NCI-H2081 treated with DMSO at 0.1 percent for 48 hours (cell line): Measurements from ENCODE around the gene MYL7.
"Not testable (repeated sequence)": the region's sequence is repeated elsewhere in the genome, so short reads cannot be mapped to it uniquely, and the experiment has no call there.

Experiments used
- DNase-seq: peaks from one replicate; lab custom pipeline; 2025; lab: John Stamatoyannopoulos, UW

The MYL7 gene, protein sequence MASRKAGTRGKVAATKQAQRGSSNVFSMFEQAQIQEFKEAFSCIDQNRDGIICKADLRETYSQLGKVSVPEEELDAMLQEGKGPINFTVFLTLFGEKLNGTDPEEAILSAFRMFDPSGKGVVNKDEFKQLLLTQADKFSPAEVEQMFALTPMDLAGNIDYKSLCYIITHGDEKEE

DNA sequence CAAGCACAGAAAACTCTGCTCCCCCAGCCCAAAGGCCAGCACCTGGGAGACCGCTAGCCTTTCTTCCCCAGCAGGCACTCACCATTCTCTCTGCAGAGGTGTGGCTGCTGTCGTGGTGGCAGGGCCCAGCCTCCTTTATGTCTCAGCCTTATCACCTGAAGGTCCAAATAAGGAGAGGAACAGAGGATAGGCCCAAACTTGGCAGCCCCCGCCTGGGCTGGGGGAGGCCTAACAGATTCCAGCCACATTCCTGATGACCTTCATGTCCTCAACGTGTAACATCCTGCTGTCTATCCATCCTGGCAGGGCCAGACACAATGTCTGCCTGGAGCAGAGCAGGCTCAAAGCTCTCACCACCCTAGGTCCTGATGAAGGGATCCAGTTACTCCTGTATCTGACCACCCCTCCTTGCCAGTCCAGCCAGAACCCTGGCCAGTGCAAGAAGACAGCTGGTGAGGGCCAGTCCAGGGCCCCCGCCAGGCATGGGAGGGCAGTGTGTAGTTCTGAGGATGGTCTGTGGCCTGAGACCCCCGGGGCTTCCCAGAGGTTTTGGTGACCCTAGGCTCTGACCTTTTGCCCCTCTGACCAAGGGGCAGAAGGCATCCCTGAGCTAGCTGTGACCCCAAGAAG lies at the start of gene MYL7:
MYL7 (minus strand) TSS at position 112 of the 630 bp plus-strand sequence; CDS start at position 85, 27 bp downstream.
- no peak for DNase-seq

DNA sequence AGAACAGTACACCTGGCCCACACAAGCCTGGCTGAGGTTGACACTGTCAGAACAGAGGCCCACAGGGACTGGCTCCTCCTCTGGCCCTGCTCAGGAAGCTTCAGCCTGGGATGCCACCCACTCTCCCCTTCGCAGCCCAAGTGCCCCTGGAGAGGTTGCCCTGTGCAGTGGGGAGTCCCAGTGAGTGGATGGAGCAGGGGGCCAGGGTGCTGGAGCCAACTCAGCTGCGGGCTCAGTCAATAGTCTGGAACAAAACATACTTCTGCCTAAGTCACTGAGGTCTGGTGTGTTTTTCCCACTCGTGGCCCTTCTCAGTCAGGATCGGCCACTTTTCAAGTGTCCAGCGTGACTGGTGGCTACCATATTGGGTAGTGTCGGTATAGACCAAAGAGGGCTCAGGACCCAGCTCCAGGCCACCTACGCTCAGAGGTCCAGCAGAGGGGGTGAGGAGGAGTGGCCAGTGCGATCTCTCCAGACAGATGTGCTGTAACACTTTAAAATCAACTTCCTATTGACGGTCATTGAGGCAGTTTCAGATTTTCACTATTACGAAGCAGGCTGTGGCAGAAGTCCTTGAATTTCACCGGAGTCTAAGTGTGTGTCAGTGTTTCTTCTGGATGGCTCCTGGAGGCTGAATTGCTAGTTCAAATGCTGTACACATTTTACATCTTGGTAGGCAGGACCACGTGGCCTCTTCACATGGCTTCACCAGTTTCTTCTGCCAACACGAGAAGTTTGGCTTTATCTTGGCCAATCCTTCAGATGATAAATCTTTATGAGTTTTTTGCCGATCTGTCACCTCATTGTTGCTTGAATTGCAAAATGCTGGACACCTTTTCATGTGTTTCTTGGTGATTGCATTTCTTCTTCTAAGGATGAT lies 49.1 kb upstream of the MYL7 start:
- DNase-seq: no peak

DNA sequence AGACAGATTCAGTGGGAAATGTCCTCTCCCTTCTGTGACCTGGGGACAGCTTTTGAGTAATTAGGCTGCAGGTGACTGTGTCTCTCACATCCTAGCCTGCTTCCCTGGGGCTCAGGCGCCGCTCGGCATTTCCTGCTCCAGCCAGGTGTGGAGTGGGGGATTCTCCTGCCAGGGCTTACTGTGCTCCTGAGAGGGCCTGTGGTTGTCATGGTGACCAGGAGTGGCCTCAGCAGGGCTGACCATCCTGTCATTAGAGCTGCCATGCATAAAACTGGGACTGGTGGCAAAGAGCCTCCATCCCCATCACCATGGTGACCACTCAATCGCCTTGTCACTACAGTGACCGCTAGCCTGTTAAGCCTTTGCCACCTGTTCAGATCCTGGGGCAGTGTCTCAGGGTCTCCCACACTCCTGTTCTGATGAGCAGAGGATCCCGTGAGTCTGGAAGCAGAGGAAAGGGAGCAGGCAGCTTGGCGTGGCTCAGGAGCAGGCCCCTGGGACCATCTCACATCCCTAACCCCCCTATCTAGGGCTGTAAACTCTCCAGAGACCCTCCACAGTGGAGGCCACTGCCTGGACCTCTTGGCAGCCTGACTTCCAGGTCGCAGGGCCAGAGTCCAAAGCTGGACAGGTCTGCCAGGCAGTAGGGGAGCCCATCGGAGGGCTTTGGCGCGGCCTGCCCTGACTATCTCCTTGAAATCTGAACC lies 48.3 kb upstream of the MYL7 start, which contains the start of gene GCK:
GCK (minus strand) TSS at position 154 of the 707 bp plus-strand sequence. CDS start 486 bp downstream, outside the sequence.
- DNase-seq: peak; percentile 15

DNA sequence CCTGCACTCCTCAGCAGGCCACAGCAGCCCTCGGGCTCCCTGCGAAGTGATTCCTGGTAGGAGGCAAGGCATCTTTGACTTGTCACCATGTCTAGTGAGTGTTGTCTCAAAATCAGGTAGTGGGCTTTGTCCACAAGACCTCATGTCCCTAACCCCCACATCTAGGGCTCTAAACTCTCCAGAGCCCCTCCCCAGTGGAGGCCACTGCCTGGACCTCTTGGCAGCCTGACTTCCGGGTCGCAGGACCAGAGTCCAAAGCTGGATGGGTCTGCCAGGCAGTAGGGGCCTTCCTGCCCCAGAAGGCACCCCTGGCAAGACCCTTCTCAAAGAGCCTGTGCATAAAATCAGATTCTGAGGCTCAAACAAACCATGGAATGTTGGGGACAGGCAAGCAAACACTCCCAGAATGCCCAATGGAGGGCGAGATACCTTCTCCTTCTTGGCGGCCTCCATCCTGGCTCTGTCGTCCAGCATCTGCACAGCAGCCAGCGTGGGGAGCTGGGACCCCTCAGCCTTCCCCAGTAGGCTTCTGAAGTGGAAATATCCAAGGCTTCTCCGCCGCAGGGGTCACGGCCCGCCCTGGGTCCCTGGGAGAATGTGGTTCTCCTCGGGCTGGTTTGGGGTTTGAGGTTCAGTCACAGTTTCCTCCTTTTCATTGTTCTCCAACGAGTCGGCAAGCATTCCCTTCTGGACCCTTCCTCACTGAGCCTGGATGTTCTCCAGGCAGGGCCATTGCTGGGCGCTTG lies 47.5 kb upstream of the MYL7 start:
- no peak for DNase-seq

DNA sequence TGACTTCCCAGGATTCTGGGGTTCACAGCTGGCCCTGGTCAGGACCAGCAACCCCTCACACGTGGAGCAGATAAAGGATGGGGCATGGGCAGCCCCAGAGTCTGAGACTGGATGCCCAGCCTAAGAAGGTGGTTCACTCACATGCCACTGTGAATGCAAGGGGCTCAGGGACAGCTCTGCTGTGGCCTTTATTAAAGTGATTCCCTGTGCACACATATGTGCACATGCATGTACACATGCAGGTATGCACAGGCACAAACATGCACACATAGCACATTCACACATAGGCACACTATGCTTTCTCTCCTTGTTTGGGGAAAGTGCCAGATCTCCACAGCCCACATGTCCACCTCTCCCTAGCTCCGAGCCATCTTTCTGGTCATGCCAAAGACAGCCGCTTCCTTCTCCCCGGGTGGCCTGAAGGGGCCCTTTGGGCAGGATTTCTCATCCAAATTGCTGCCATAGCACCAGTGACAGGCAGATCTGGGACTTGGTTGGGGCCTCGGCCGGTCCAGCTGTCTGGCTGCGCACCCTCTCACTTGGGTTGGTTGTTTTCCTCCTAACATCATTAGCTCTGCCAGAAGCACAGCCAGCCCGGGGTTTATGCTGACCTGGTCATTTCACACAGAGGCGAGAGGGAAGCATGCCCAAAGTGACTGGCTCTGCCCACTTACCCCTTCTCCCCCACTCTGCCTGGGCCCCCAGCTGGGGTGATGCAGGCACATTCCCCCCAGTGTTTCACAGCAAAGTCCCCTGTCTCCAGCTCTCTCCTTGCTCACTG lies 46.7 kb upstream of the MYL7 start:
- no peak for DNase-seq

DNA sequence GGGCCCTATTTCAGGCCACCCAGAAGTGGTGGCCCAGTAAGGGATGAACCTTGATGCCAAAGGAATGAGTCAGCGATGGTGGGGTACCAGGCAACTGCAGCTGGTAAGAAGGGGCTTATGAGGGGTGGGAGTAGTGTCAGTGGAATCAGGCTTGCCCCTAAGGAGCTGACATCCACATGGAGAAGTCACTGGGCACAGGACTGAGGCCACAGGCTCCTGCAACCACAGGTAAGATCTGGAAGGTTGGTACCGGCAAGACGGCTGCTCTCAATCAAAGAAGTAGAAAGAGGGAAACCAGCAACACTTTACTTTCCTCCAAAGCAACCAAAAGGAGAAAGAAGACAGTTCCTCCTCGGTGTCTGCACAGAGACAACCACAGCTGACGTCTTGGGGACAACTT lies 45.6 kb upstream of the MYL7 start:
- no peak for DNase-seq

DNA sequence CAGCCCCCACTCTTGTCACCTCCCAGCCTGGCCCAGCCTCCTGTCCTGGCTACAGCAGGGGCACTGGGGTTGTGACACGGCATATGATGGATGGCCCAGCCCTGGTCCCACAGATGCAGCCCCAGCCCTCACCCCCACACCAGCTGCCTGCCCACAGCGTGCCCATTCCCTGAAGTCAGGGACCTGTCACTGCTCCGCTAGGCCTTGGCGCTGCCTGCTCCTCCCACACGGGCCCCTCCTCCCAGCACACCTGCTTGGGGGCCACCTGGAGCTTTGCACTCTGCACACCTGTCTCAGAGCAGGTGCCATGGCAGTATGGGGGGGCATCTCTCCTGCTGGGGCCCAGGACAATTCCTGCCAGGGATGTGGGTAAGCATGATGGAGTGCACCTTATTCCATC lies 44.6 kb upstream of the MYL7 start:
- no peak for DNase-seq

DNA sequence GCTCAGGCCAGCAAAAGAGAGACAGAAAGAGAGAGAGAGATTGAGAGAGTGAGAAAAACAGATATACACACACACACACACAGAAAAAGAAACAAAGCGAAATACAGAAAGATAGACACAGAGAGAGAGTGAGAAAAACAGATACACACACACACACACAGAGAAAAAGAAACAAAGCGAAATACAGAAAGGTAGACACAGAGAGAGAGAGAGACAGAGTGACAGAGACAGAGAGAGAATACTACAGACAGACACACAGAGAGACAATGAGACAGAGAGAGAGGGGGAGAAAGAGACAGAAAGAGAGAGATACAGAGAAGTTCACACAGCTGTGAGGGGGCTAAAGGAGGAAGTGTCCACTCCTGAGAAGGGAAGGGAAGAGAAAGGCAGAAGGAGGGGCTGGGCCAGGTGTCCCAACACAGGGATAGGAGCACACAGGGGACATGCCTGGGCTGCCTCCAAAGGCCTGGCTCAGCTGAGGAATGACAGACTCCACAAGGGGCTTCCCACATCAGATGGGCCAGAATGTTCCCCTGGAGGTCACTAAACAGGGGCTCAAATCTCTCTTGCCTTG lies 43.8 kb upstream of the MYL7 start:
- DNase-seq: no peak

DNA sequence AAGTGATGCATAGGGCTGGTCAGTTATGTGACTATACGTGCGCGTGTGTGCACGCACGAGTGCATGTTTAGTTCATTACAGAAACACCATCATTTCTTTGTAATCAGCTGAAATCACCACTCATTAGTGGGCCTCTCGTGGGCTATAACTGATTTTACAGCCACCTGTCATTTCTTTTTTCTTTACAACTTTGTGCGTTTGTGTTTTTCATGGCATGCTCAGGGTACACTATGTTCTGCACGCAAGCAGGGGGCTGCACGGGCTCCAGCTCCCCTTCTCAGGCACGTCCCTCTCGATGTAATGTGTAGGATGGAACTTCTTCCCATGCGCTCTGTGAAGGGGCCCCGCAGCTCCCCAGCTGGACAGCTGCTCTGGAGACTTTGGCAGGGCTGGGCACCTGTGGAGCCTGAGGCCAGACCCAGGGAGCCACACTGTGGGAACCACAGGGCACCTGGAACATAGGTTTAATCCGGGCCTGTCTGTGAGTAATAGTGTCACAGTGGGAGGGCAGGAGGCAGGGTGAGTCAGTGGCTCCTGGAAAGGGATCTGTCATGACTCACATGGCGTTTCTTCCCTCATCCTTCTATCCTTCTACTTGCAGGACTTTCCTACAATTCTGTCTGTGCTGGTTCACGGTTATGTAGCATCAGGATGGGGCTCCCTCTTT lies 43.2 kb upstream of the MYL7 start:
- DNase-seq: no peak

DNA sequence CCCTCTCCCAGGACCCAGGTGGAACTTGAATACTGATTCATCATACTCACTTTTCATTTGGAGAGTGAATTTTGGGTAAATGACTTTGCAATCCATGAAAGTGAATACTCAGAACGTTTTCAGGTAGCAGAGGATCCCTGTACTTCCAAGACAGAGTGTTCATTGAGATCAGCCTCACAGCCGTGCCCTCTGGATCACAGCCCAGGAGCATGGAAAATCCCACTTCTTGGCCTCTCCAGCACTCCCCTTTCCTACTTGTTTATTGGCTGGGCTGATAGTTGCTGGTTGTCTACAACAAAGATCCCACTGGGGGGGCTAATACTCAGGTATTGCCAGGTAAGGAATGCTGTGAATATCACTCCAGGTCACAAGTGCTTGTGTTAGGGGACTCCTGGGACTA lies 42.3 kb upstream of the MYL7 start:
- no peak for DNase-seq

DNA sequence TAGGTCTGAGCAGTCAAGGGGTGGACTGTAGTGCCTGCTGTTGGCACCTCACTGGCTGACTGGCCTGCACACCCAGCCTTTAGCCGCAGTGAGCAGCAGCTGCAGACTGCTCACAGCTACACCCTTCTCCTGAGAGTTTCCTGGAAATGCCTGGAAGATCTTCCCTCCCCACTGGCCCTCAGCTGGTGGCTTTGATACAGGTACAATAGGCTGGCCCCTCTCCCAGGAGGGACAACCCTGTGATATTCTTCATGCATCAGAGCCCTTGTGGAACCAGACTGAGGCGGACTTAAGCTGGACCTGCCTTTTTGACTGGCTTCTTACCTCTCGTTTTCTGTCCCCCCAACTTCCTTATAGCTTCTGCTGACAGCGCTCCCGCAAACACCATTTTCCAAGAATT lies 41.7 kb upstream of the MYL7 start:
- no peak for DNase-seq

DNA sequence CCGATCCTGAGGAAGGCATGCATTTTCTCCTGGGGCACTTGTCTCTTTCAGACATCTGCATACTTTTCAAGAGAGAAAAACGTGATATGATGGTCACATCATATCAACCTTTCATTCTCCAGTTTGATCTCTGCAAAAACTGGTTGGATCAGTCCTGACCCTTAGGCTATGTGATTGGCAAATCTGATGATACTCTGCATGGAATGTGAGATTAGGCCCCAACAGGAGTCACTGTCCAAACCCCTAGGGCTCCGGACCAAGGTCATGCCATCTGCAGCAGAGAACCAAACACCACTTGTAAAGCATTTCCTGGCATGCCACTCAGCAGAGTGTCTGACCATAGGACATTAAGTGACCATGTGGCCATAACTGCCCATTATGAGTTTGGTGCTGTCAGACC lies 39.5 kb upstream of the MYL7 start:
- DNase-seq: no peak

DNA sequence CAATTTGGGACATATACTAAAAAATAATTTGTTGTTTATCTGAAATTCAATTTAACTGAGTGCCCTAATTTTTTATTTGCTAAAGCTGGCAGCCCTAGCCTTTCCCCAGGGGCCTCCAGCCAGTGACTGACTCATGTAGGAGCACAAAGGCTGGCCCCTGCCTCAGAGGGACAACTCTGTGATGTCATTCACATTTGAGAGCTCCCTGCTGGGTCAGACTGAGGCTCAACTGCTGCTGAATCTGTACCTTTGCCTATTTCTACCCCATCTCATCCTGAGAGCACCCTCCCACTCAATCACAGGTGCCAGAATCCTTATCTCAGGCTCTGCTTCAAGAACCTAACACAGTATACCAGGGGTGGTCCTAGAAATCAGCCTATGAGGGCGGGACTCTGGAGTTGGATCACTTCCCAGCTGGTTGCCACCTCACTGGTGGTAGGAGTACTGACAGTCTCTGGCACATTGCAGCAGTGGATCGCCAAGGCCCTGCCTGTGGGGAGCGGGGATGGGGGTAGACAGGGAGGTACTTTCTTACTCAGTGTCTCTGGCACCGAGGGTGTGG lies 36.5 kb upstream of the MYL7 start:
- DNase-seq: no peak

DNA sequence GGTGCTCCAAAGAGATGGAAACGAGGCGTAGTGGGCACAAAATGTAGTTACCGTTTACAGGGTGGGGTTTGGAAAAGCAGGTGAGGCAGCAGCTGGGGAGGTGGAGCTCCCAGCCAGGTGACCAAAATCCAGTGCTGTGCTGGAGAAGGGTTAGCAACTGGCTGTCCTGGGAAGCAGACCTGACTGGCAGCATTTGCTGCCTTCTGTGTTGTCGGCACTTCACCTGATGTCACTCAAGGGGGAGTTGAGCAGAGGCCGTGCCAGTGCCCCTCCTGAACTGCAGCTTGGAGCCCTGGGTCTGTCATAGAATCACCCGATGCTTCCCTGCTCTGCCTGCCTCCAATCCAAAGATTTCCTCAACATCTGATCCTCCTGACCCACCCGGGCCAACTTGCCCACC lies 35.4 kb upstream of the MYL7 start:
- DNase-seq: no peak

DNA sequence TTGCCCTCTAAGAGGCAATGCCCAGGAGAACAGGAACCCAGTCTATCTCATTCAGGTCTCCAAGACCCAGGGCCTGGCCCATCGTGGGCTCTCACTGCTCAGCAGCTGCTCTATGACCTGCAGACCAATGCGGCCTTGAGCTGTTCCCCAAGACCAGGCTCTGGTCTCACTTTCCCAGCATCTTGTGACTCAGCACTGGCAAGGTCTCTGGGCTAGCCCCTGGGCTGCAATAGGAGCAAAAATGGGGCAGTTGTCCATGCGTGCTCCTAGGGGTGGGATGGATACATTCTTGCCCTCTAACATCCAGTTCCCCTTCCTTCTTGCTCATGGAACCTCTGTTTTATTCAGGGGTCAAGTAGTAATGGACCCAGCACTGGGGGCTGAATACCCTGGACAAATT lies 34.6 kb upstream of the MYL7 start:
- no peak for DNase-seq

DNA sequence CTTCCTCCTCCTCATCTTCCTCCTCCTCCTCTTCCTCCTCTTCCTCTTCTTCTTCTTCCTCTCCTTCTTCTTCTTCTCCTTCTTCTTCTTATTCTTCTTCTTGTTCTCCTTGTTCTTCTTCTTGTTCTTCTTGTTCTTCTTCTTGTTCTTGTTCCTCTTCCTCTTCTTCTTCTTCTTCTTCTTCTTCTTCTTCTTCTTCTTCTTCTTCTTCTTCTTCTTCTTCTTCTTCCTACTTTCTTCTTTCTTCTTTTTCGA lies 33.5 kb upstream of the MYL7 start:
- DNase-seq: not testable (repeated sequence)

DNA sequence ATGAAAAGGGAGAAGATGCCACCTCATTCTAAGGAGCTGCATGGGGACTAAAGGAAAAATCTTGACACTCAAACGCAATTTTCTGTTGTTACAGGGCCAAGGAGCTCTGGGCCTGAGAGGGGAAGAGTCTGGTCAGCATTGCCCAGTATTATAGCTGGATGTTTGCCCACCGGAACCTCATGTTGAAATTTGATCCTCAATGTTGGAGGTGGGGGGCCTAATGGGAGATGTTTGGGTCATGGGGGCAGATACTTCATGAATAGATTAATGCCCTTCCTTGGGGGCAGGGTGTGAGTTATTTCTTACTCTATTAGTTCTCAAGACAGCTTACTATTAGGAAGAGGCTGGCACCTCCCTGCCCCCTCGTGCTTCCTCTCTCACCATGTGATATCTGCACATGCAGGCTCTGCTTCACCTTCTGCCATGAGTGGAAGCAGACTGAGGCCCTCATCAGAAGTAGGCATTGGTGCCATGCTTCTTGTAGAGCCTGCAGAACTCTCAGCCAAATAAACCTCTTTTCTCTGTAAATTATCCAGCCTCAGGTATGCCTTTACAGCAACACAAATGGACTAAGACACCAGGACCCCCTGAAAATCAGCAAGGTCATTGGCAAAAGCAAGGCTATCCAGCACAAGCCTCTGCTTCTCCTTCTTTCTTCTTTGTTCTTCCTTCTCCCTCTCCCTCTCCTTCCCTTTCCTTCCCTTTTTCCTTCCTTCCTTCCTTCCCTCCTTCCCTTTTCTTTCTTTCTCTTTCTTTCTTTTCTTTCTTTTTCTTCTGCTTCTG lies 33.0 kb upstream of the MYL7 start:
- DNase-seq: no peak

DNA sequence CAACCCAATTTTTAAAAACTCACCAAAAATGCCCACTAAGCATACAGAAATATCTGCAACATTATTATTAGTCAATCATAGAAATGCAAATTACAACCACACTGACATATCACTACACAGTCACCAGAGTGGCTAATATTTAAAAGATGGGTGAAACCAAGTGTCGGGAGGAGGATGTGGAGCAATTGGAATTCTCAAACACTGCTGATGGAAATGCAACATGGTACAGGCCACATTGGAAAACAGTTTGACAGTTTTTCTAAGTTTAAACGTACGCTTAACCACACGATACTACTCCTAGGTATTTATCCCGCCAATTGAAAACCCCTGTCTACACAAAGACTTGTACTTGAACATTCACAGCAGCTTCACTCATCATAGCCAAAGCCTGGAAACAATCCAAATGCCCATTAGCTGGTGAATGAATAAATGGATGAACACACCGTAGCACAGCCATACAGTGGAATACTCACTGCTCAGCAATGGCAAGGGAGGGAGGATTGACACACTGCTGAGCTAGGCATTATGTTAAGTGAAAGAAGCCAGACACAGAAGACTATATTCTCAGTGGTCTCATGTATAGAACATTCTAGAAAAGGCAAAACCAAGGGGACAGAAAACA lies 31.8 kb upstream of the MYL7 start:
- DNase-seq: no peak

DNA sequence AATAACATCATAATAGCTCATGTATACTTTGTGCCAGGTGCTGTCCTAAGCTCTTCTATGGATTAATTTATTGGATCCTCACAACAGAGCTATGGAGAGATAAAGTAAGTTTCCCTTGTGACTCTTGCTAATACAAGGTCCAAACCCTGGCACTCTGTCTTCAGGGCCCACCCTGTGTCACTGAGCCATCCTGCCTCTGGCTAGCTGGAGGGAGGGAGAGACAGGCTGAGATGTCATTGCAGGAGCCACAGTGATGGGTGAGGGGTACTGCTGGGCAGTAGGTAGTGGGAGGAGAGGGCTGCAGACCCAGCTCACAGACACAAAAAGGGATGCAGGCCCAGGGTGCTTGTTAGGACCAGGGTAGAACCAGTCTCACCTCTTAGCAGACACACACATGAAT lies 31.2 kb upstream of the MYL7 start:
- DNase-seq: no peak
